Hepatocyte (in vitro differentiated cells): ENCODE measurements around the gene BEND5. TPM values are rescaled to one million over a fixed set of nuclear protein-coding genes. Genes with fewer than 3 reads are reported as not detected.

Experiments
- DNase-seq: peaks from one replicate; pipeline ENCODE4 v3.0.0-alpha.2; 2016; ENCODE audit warnings: low spot score
- H2AFZ ChIP-seq: fragments of 200-600 bp; sonication (generic); 2 replicates; pipeline ENCODE4 v1.6.0; 2016; ENCODE audit warnings: antibody characterized with exemption, mild to moderate bottlenecking
- H3K27ac ChIP-seq: fragments of 200-600 bp; sonication (generic); 2 replicates; pipeline ENCODE4 v1.5.1; 2016; ENCODE audit warnings: mild to moderate bottlenecking
- H3K27me3 ChIP-seq: fragments of 200-600 bp; sonication (generic); 2 replicates; pipeline ENCODE4 v1.6.1; 2016
- H3K36me3 ChIP-seq: fragments of 200-600 bp; sonication (generic); replicated peaks from 2 replicates; pipeline ENCODE4 v1.5.1; 2016; ENCODE audit warnings: low read depth; ENCODE audit not compliant: insufficient read depth
- H3K4me1 ChIP-seq: fragments of 200-600 bp; sonication (generic); 2 replicates; pipeline ENCODE4 v1.5.1; 2016; ENCODE audit warnings: mild to moderate bottlenecking, moderate library complexity; ENCODE audit not compliant: insufficient read depth
- H3K4me2 ChIP-seq: fragments of 200-600 bp; sonication (generic); 2 replicates; pipeline ENCODE4 v1.6.0; 2016
- H3K4me3 ChIP-seq: fragments of 200-600 bp; sonication (generic); 2 replicates; pipeline ENCODE4 v1.5.1; 2016; ENCODE audit warnings: mild to moderate bottlenecking
- H3K79me2 ChIP-seq: fragments of 200-600 bp; sonication (generic); 2 replicates; pipeline ENCODE4 v1.6.0; 2017; ENCODE audit warnings: mild to moderate bottlenecking
- H3K9me2 ChIP-seq: fragments of 200-600 bp; sonication (generic); replicated peaks from 2 replicates; pipeline ENCODE4 v1.6.0; 2017; ENCODE audit warnings: mild to moderate bottlenecking; ENCODE audit not compliant: insufficient read depth
- H3K9me3 ChIP-seq: fragments of 200-600 bp; sonication (generic); 2 replicates; pipeline ENCODE4 v1.5.1; 2016; ENCODE audit warnings: low read depth, mild to moderate bottlenecking
- H4K20me1 ChIP-seq: fragments of 200-600 bp; sonication (generic); 2 replicates; pipeline ENCODE4 v1.6.0; 2016; ENCODE audit warnings: mild to moderate bottlenecking; ENCODE audit not compliant: insufficient read depth, poor library complexity, severe bottlenecking
- EZH2 ChIP-seq: fragments of 200-600 bp; sonication (generic); IDR thresholded peaks from 2 replicates; pipeline ENCODE4 v1.6.1; 2016; ENCODE audit warnings: antibody characterized with exemption, mild to moderate bottlenecking, borderline replicate concordance
- EZH2phosphoT487 ChIP-seq: fragments of 200-600 bp; sonication (generic); IDR thresholded peaks from one replicate; pipeline ENCODE4 v1.6.1; 2018; ENCODE audit warnings: antibody characterized with exemption, mild to moderate bottlenecking, low read depth, moderate library complexity; ENCODE audit not compliant: unreplicated experiment, severe bottlenecking
- WGBS: methylation state at CpG from one replicate; pipeline ENCODE4 v1.1.6; 2016; ENCODE audit warnings: low lambda C conversion rate; ENCODE audit errors: missing lambda C conversion rate; 5-methylcytosine and 5-hydroxymethylcytosine counted together
- polyA plus RNA-seq: library from polyadenylated mRNA; unstranded; fragments of >200 nt; fragmentation: Nextera tagmentation; extraction: Ambion mirVana; gene quantifications from 2 replicates; pipeline ENCODE4 v1.2.1, GENCODE V29; 2016
- total RNA-seq: library from RNA; depleted of rRNA; stranded (reverse); fragments of >200 nt; gene quantifications from 2 replicates; pipeline ENCODE4 v1.2.3, GENCODE V29; 2014
- TF ChIP-seq, protein P1 (sequence below): fragments of 200-600 bp; sonication (generic); IDR thresholded peaks from 2 replicates; pipeline ENCODE4 v1.5.1; 2016; ENCODE audit warnings: antibody characterized with exemption, mild to moderate bottlenecking; ENCODE audit not compliant: poor library complexity

Gene BEND5
- total and polyA plus RNA-seq, 2 experiments from 2014 or later, result 7.5 to 7.9 TPM

DNA sequence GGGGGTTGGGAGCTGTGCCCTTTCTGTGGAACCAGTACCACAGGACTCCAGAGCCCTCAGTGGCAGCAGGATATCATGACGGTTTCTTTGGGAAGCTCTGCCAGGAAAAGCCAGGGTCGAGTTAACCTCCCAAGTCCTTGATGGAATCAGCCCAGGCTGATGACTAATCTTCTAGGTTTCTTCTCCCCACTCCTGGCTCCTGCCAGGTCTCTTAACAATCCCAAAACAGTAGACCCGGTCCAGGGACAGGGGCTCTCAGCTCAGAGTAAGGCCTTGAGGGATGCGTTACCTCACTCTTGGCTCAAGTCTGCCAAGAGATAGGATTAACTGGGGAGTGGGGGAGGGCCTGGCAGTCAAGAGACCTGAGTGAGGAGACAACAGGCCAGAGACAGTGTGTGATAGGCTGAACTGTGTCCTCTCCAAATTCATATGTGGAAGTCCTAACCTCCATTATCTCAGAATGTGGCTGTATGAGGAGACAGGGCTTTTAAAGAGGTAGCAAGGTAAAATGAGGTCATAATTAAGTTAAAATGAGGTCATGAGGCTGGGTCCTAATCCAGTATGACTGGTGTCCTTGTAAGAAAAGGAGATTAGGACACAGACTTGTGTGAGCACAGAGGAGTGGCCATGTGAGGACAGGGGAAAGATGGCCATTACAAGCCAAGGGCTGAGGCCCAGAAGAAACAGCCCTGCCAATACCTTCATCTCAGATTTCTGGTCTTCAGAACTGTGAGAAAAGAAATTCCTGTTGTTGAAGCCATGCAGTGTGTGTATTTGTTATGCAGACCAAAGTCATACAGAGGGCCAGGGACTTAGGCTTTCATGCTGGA is 95.0 kb downstream of the BEND5 start:
- Histone ChIP-seq H3K4me2 (no peak overlapping the region), H3K4me3 (no peak overlapping the region), H3K9me3 (no peaks in the 10 kb centered on the region), H3K9me2 (no peaks in the 10 kb centered on the region), H4K20me1 (no peaks in the 10 kb centered on the region), H3K27me3 (no peaks in the 10 kb centered on the region), H3K36me3 (no peaks in the 10 kb centered on the region), H3K4me1 (peaks cover 3% of the 10 kb centered on the region), H3K27ac (no peak overlapping the region), H2AFZ (no peak overlapping the region), H3K79me2 (no peaks in the 10 kb centered on the region)
- WGBS, result 74% methylated on average over 4 of the region's 4 CpGs
- DNase-seq, result no peak
- TF ChIP-seq EZH2 (no peak), EZH2phosphoT487 (no peak)
- TF ChIP-seq, protein P1, sequence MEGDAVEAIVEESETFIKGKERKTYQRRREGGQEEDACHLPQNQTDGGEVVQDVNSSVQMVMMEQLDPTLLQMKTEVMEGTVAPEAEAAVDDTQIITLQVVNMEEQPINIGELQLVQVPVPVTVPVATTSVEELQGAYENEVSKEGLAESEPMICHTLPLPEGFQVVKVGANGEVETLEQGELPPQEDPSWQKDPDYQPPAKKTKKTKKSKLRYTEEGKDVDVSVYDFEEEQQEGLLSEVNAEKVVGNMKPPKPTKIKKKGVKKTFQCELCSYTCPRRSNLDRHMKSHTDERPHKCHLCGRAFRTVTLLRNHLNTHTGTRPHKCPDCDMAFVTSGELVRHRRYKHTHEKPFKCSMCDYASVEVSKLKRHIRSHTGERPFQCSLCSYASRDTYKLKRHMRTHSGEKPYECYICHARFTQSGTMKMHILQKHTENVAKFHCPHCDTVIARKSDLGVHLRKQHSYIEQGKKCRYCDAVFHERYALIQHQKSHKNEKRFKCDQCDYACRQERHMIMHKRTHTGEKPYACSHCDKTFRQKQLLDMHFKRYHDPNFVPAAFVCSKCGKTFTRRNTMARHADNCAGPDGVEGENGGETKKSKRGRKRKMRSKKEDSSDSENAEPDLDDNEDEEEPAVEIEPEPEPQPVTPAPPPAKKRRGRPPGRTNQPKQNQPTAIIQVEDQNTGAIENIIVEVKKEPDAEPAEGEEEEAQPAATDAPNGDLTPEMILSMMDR, result no peak

DNA sequence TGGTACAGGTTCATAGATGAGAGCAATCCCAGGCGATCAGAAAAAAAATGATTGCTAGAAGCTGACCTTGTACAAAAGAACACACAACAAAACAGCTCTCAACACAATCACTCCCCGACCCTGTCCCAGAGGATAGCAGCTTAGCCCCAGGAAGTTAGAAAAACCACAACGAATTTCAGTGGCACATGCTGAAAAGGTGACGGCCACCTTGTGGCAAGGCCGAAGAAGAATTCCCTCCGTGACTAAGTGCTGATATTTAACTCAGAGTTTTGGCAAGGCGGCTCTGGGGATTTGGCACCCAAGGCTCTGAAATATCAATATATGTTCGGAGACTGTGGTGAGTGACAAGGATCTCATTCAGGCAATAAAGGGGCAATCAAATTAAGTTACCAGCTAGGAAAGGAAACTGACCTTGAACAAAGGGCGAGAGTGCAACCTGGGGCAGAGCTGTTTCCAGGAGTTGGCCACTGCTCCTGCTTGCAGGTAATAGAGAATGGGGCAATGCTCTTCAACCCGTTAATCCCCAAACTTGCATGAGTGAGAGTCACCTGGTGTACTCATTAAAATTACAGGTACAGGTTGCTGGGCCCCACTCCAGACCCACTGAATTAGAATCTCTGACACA is 96.2 kb downstream of the BEND5 start:
- Histone ChIP-seq H3K4me1 (peaks cover 3% of the 10 kb centered on the region), H3K4me3 (no peak overlapping the region), H3K27me3 (no peaks in the 10 kb centered on the region), H3K9me2 (no peaks in the 10 kb centered on the region), H3K27ac (no peak overlapping the region), H3K36me3 (no peaks in the 10 kb centered on the region), H3K9me3 (no peaks in the 10 kb centered on the region), H2AFZ (no peak overlapping the region), H3K79me2 (no peaks in the 10 kb centered on the region), H4K20me1 (no peaks in the 10 kb centered on the region), H3K4me2 (no peak overlapping the region)
- no peak for TF ChIP-seq EZH2
- 65% methylated on average over 10 of the region's 10 CpGs for WGBS
- no peak for DNase-seq

DNA sequence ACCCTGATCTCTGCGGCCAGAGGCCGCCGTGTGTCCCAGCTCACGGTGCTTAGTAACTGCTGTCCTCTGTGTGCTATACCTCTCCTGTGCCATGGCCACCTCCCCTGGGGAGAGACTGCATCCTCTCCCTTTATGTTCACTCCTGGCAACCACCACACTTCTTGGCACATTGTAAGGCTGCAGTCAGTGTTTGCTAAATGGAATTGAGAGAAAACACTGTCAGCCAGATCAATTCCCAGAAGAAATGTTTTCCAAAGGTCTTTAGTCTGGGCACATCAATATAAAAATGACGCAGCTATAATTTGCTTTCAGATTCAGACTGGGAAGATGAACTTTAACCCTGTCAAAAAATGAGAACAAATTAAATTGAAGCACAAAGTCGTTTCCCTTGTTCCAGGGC is 96.8 kb downstream of the BEND5 start:
- H3K4me2 ChIP-seq, result no peak overlapping the region
- no peaks in the 10 kb centered on the region for H3K9me2 ChIP-seq
- H3K4me1 ChIP-seq, result peaks cover 3% of the 10 kb centered on the region
- no peak for TF ChIP-seq EZH2
- TF ChIP-seq EZH2phosphoT487, result no peak
- TF ChIP-seq, protein P1, result no peak
- WGBS, result 91% methylated on average over 6 of the region's 6 CpGs
- H3K36me3 ChIP-seq, result no peaks in the 10 kb centered on the region
- H3K27me3 ChIP-seq, result no peaks in the 10 kb centered on the region
- no peaks in the 10 kb centered on the region for H4K20me1 ChIP-seq
- H3K79me2 ChIP-seq, result no peaks in the 10 kb centered on the region
- no peaks in the 10 kb centered on the region for H3K9me3 ChIP-seq
- no peak for DNase-seq
- no peak overlapping the region for H3K27ac ChIP-seq
- H3K4me3 ChIP-seq, result no peak overlapping the region
- H2AFZ ChIP-seq, result no peak overlapping the region
